ENCODE measurements around the gene KHK.

The KHK gene

DNA sequence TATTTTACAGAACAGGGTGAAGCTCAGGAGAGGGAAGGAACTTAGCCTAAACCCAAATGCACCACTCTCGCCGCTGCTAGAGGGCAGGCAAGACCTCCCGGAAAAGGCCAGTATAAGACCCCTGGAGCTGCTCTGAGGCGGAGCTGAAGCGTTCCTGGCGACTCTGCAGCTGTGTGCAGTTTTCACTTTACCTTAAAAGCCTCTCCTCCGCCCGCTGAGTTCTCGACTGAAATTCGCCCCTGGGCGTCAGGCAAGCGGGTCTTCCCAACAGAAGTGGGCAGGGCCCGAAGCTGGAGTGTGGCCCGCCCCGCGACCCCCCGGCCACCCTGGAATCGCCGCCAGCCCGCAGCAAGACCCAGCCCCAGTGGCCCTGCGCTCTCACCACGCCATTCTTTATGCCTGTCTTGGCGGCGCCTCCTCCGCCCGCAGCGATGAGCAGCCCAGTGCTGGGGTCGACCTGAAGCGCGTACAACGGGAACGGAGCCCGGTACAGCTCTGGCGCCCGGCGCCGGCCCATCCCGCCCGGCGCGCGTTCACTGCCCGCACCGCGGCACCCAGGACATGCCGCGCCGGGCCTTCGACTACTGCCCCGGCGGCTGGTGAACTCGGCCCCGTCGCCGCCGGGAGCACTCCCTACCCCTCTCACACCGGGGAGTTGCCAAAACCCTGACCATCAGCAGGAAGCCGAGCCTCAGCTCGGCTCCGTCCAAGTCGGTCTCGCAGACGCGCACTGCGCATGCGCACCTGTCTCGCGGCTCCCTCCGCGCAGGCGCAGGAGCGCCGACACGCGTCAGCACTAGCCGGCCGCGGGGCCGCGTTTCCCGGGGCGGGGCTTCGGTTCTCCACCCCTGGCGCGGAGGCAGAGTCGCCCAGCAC is 47.6 kb downstream of the KHK start, which contains the start of gene PREB (continued):
- TF ChIP-seq, protein P1, sequence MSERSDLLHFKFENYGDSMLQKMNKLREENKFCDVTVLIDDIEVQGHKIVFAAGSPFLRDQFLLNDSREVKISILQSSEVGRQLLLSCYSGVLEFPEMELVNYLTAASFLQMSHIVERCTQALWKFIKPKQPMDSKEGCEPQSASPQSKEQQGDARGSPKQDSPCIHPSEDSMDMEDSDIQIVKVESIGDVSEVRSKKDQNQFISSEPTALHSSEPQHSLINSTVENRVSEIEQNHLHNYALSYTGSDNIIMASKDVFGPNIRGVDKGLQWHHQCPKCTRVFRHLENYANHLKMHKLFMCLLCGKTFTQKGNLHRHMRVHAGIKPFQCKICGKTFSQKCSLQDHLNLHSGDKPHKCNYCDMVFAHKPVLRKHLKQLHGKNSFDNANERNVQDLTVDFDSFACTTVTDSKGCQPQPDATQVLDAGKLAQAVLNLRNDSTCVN (tag by site-specific recombination; optimal IDR thresholded peaks at IDR 0.05): peak; percentile 87
- TF ChIP-seq ZNF510 (tag by site-specific recombination; IDR thresholded peaks at IDR 0.05; ENCODE audit: insufficient replicate concordance) (no peak), ZNF133 (tag by site-specific recombination; IDR thresholded peaks at IDR 0.05) (no peak), ZNF223 (tag by site-specific recombination; IDR thresholded peaks at IDR 0.05) (no peak), ZNF664 (tag by site-specific recombination; IDR thresholded peaks at IDR 0.05) (no peak), ZNF239 (tag by site-specific recombination; IDR thresholded peaks at IDR 0.05) (no peak), ZNF335 (tag by site-specific recombination; conservative IDR thresholded peaks at IDR 0.05) (peak; percentile 66), GFI1B (tag by site-specific recombination; IDR thresholded peaks at IDR 0.05) (no peak), SETDB1 (IDR thresholded peaks at IDR 0.05; ENCODE audit: insufficient read length, low read length) (no peak), ZBTB20 (tag by site-specific recombination; IDR thresholded peaks at IDR 0.05) (no peak), ZNF221 (tag by site-specific recombination; IDR thresholded peaks at IDR 0.05; ENCODE audit: borderline replicate concordance) (no peak), ZNF792 (tag by site-specific recombination; IDR thresholded peaks at IDR 0.05) (no peak)
- TF ChIP-seq, protein P2, sequence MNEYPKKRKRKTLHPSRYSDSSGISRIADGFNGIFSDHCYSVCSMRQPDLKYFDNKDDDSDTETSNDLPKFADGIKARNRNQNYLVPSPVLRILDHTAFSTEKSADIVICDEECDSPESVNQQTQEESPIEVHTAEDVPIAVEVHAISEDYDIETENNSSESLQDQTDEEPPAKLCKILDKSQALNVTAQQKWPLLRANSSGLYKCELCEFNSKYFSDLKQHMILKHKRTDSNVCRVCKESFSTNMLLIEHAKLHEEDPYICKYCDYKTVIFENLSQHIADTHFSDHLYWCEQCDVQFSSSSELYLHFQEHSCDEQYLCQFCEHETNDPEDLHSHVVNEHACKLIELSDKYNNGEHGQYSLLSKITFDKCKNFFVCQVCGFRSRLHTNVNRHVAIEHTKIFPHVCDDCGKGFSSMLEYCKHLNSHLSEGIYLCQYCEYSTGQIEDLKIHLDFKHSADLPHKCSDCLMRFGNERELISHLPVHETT (tag by site-specific recombination; IDR thresholded peaks at IDR 0.05): no peak
- TF ChIP-seq, protein P3, sequence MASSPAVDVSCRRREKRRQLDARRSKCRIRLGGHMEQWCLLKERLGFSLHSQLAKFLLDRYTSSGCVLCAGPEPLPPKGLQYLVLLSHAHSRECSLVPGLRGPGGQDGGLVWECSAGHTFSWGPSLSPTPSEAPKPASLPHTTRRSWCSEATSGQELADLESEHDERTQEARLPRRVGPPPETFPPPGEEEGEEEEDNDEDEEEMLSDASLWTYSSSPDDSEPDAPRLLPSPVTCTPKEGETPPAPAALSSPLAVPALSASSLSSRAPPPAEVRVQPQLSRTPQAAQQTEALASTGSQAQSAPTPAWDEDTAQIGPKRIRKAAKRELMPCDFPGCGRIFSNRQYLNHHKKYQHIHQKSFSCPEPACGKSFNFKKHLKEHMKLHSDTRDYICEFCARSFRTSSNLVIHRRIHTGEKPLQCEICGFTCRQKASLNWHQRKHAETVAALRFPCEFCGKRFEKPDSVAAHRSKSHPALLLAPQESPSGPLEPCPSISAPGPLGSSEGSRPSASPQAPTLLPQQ (tag by site-specific recombination; IDR thresholded peaks at IDR 0.05): no peak
- TF ChIP-seq, protein P4, sequence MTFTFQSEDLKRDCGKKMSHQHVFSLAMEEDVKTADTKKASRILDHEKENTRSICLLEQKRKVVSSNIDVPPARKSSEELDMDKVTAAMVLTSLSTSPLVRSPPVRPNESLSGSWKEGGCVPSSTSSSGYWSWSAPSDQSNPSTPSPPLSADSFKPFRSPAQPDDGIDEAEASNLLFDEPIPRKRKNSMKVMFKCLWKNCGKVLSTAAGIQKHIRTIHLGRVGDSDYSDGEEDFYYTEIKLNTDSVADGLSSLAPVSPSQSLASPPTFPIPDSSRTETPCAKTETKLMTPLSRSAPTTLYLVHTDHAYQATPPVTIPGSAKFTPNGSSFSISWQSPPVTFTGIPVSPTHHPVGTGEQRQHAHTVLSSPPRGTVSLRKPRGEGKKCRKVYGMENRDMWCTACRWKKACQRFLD (tag by site-specific recombination; IDR thresholded peaks at IDR 0.05): no peak
- TF ChIP-seq, protein P5, sequence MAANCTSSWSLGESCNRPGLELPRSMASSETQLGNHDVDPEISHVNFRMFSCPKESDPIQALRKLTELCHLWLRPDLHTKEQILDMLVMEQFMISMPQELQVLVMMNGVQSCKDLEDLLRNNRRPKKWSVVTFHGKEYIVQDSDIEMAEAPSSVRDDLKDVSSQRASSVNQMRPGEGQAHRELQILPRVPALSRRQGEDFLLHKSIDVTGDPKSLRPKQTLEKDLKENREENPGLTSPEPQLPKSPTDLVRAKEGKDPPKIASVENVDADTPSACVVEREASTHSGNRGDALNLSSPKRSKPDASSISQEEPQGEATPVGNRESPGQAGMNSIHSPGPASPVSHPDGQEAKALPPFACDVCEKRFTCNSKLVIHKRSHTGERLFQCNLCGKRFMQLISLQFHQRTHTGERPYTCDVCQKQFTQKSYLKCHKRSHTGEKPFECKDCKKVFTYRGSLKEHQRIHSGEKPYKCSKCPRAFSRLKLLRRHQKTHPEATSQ (tag by site-specific recombination; IDR thresholded peaks at IDR 0.05): no peak

DNA sequence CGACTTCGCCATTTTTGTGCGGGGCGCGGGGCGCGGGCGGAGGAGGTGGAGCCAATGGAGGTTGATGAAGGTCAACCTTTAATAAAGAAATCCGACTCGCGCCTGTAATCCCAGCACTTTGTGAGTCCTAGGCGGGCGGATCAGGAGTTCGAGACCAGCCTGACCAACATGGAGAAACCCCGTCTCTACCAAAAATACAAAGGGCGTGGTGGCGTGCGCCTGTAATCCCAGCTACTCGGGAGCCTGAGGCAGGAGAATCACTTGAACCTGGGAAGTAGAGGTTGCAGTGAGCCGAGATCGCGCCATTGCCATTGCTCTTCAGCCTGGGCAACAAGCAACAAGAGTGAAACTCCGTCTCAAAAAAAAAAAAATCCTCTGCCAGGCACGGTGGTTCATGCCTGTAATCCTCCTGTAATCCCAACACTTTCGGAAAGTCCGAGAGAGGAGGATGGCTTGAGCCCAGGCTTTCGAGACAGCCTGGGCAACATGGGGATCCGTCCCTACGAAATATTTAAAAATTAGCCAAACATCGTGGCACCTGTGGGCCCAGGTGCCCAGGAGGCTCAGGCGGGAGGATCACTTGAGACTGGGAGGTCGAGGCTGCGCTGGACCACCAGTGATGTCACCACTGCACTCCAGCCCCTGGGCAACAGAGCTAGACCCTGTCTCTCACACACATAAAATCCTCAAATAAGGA is 48.4 kb downstream of the KHK start:
- H3K27ac ChIP-seq (ENCODE audit: extremely low read depth, low read depth, low read length): no peak overlapping the region
- no peak overlapping the region for H3K4me3 ChIP-seq (ENCODE audit: low read depth, low read length)
- no peaks in the 10 kb centered on the region for H3K9me3 ChIP-seq (ENCODE audit: control insufficient read depth, insufficient read depth, low read depth, low read length)
- ChIA-PET POLR2A (interaction anchor here (1.0 to 3.6 kb wide), 7 partner anchors 11 to 235 kb away, joined by 3 to 34 read pairs (median 4); partner anchors contain the start of genes ABHD1, AGBL5, ATRAID and OST4), CTCF (interaction anchor here (0.7 to 3.5 kb wide), 6 partner anchors 12 to 145 kb away, joined by 3 to 17 read pairs (median 4); partner anchors contain the start of gene ABHD1)
- H3K36me3 ChIP-seq (ENCODE audit: control insufficient read depth in 2 of 2, insufficient read depth in 1 of 2, low read length in 2 of 2): peaks cover 4 to 32% of the 10 kb centered on the region in 2 experiments; a peak in 2 of 3 replicates
- H3K4me1 ChIP-seq (ENCODE audit: control insufficient read depth, insufficient read depth, low read length): no peaks in the 10 kb centered on the region
- peak; percentile 76; the same call in 1 of the 2 replicates for TF ChIP-seq ZEB2 (tag by site-specific recombination; IDR thresholded peaks at IDR 0.05)
- no peak for TF ChIP-seq KLF10 (tag by site-specific recombination; IDR thresholded peaks at IDR 0.05)
- TF ChIP-seq, protein P6, sequence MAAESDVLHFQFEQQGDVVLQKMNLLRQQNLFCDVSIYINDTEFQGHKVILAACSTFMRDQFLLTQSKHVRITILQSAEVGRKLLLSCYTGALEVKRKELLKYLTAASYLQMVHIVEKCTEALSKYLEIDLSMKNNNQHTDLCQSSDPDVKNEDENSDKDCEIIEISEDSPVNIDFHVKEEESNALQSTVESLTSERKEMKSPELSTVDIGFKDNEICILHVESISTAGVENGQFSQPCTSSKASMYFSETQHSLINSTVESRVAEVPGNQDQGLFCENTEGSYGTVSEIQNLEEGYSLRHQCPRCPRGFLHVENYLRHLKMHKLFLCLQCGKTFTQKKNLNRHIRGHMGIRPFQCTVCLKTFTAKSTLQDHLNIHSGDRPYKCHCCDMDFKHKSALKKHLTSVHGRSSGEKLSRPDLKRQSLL (tag by site-specific recombination; IDR thresholded peaks at IDR 0.05): 0 out of 2 replicates have a peak, but pooled peaks have one; percentile 19
- TF ChIP-seq ZNF747 (tag by site-specific recombination; IDR thresholded peaks at IDR 0.05): no peak
- TF ChIP-seq ZNF335 (tag by site-specific recombination; conservative IDR thresholded peaks at IDR 0.05): peak; percentile 54; the same call in 1 of the 2 replicates
- no peak for TF ChIP-seq ZNF354C (tag by site-specific recombination; IDR thresholded peaks at IDR 0.05; ENCODE audit: borderline replicate concordance, low read depth)
- no peak for TF ChIP-seq ZNF121 (tag by site-specific recombination; IDR thresholded peaks at IDR 0.05)
- TF ChIP-seq, protein P7, sequence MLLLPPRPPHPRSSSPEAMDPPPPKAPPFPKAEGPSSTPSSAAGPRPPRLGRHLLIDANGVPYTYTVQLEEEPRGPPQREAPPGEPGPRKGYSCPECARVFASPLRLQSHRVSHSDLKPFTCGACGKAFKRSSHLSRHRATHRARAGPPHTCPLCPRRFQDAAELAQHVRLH (tag by site-specific recombination; IDR thresholded peaks at IDR 0.05): 0 out of 2 replicates have a peak, but pooled peaks have one; percentile 23
- 0 out of 2 replicates have a peak, but pooled peaks have one; percentile 11 for TF ChIP-seq WT1 (tag by site-specific recombination; IDR thresholded peaks at IDR 0.05)
- no peak for TF ChIP-seq ZNF561 (tag by site-specific recombination; IDR thresholded peaks at IDR 0.05; ENCODE audit: borderline replicate concordance)
- TF ChIP-seq ZXDB (tag by site-specific recombination; IDR thresholded peaks at IDR 0.05): peak; percentile 43; the same call in 1 of the 2 replicates
